GM12878 (cell line): ENCODE measurements around the gene ZER1. TPM values are rescaled to one million over a fixed set of nuclear protein-coding genes. Genes with fewer than 3 reads are reported as not detected.

Experiments used
- ATAC-seq: fragments of 200-7000 bp; cut with Tn5 transposase; 3 replicates; pipeline ENCODE4 v1.9.1; 2020; ENCODE audit warnings: mild to moderate bottlenecking, moderate library complexity
- BruUV-seq: library from RNA; stranded (reverse); fragments of 400-500 nt; replicated peaks from 2 replicates; lab custom pipeline; 2021; lab: Mats Ljungman, UMichigan
- CTCF ChIA-PET: fragments of 300-600 bp; sonication (Branson Sonifier 250); formaldehyde crosslinking; extraction: SDS; loops from one replicate; lab custom pipeline; 2021; ENCODE audit warnings: inconsistent platforms; lab: Yijun Ruan, JAX
- POLR2A ChIA-PET: fragments of 350-600 bp; formaldehyde crosslinking; extraction: SDS; loops from one replicate; lab custom pipeline; 2021; ENCODE audit warnings: inconsistent platforms; lab: Charles Lee
- RAD21 ChIA-PET: fragments of 300-600 bp; sonication (Branson Sonifier 250); formaldehyde crosslinking; loops from one replicate; lab custom pipeline; 2023; ENCODE audit warnings: antibody characterized with exemption; ENCODE audit not compliant: unreplicated experiment; lab: Charles Lee
- SMC1A ChIA-PET: fragments of 300-600 bp; sonication (Branson Sonifier 250); formaldehyde crosslinking; loops from one replicate; lab custom pipeline; 2023; ENCODE audit not compliant: unreplicated experiment, uncharacterized antibody; lab: Charles Lee
- DNase-seq: peaks from one replicate; pipeline ENCODE4 v3.0.0-alpha.2; 2011; ENCODE audit warnings: low read depth, low spot score
- FAIRE-seq: peaks from 3 replicates; lab custom pipeline; 2011; peaks lifted over from hg19 to GRCh38; lab: Jason Lieb, UNC
- H2AFZ ChIP-seq: 2 replicates; pipeline ENCODE4 v1.6.0; 2011; ENCODE audit warnings: low read depth, low read length, control low read depth; ENCODE audit not compliant: control insufficient read depth
- H3K27ac ChIP-seq: 2 replicates; pipeline ENCODE4 v1.5.1; 2011; ENCODE audit warnings: control low read depth; ENCODE audit not compliant: control insufficient read depth, insufficient read depth
- H3K27me3 ChIP-seq, 2 experiments: replicated peaks in 1 of 2; 2 replicates each; pipeline versions ENCODE4 v1.6.0 to v1.6.1; 2011; ENCODE audit warnings: low read length in 1 of 2; ENCODE audit not compliant: control insufficient read depth in 2 of 2, insufficient read depth in 2 of 2
- H3K36me3 ChIP-seq, 2 experiments: 2 replicates each; pipeline ENCODE4 v1.5.1; 2011; ENCODE audit warnings: low read length in 1 of 2; ENCODE audit not compliant: control insufficient read depth in 2 of 2, insufficient read depth in 2 of 2
- H3K4me1 ChIP-seq: 2 replicates; pipeline ENCODE4 v1.6.1; 2011; ENCODE audit warnings: mild to moderate bottlenecking, low read length, moderate library complexity, mixed read lengths; ENCODE audit not compliant: control insufficient read depth, insufficient read depth
- H3K4me2 ChIP-seq: 2 replicates; pipeline ENCODE4 v1.6.0; 2011; ENCODE audit warnings: control low read depth; ENCODE audit not compliant: control insufficient read depth, insufficient read depth
- H3K4me3 ChIP-seq: fragments of 200-600 bp; sonication (generic); 2 replicates; pipeline ENCODE4 v1.5.1; 2016
- H3K79me2 ChIP-seq: 2 replicates; pipeline ENCODE4 v1.6.0; 2011; ENCODE audit warnings: low read length; ENCODE audit not compliant: control insufficient read depth, insufficient read depth
- H3K9ac ChIP-seq: 2 replicates; pipeline ENCODE4 v1.8.0; 2011; ENCODE audit warnings: low read length, control low read depth, mixed read lengths; ENCODE audit not compliant: control insufficient read depth, insufficient read depth
- H3K9me3 ChIP-seq: replicated peaks from 3 replicates; pipeline ENCODE4 v1.5.1; 2011; ENCODE audit warnings: mild to moderate bottlenecking, low read length; ENCODE audit not compliant: control insufficient read depth, insufficient read depth
- H4K20me1 ChIP-seq: 2 replicates; pipeline ENCODE4 v1.6.0; 2011; ENCODE audit not compliant: control insufficient read depth, insufficient read depth
- BHLHE40 ChIP-seq, 2 experiments: fragments of 450-650 bp in 1 of 2; IDR thresholded peaks; 2 replicates each; pipeline ENCODE4 v1.6.1; 2011 to 2017; ENCODE audit warnings: low read depth in 2 of 2, borderline replicate concordance in 1 of 2, improper control_type of control experiment in 1 of 2, low read length in 1 of 2, mild to moderate bottlenecking in 1 of 2
- BMI1 ChIP-seq: fragments of 450-650 bp; IDR thresholded peaks from 2 replicates; pipeline ENCODE4 v1.6.1; 2016; ENCODE audit warnings: mild to moderate bottlenecking, moderate library complexity, borderline replicate concordance
- CBX3 ChIP-seq: fragments of 200-600 bp; sonication (generic); IDR thresholded peaks from 2 replicates; pipeline ENCODE4 v1.6.1; 2016; ENCODE audit warnings: low read depth, borderline replicate concordance
- HCFC1 ChIP-seq: fragments of 150-350 bp; IDR thresholded peaks from 2 replicates; pipeline ENCODE4 v1.6.1; 2014; ENCODE audit warnings: low read length
- HDGF ChIP-seq: fragments of 450-650 bp; IDR thresholded peaks from 2 replicates; pipeline ENCODE4 v1.6.1; 2016; ENCODE audit warnings: antibody characterized with exemption
- IKZF2 ChIP-seq, 2 experiments: fragments of 450-650 bp; IDR thresholded peaks; 2 replicates each; pipeline ENCODE4 v1.6.1; 2017; ENCODE audit warnings: mild to moderate bottlenecking in 2 of 2, moderate library complexity in 2 of 2
- MTA2 ChIP-seq: fragments of 450-650 bp; IDR thresholded peaks from 2 replicates; pipeline ENCODE4 v1.6.1; 2016; ENCODE audit warnings: low read depth, mild to moderate bottlenecking, moderate library complexity
- NFXL1 ChIP-seq: fragments of 450-650 bp; IDR thresholded peaks from 2 replicates; pipeline ENCODE4 v1.6.1; 2017; ENCODE audit warnings: antibody characterized with exemption, mild to moderate bottlenecking, borderline replicate concordance
- NFYB ChIP-seq: IDR thresholded peaks from 2 replicates; pipeline ENCODE4 v1.6.1; 2011; ENCODE audit warnings: low read depth, mild to moderate bottlenecking, low read length, improper control_type of control experiment, moderate library complexity; ENCODE audit not compliant: insufficient read depth
- PRDM15 ChIP-seq: fragments of 450-650 bp; formaldehyde crosslinking; IDR thresholded peaks from 2 replicates; pipeline ENCODE4 v1.4.0; 2020; ENCODE audit warnings: mild to moderate bottlenecking, moderate library complexity
- SREBF1 ChIP-seq: IDR thresholded peaks from 2 replicates; pipeline ENCODE4 v1.6.1; 2012; ENCODE audit warnings: mild to moderate bottlenecking, low read length
- WRNIP1 ChIP-seq: IDR thresholded peaks from 2 replicates; pipeline ENCODE4 v1.6.1; 2011; ENCODE audit warnings: low read depth, low read length, improper control_type of control experiment, borderline replicate concordance
- YBX1 ChIP-seq: fragments of 450-650 bp; IDR thresholded peaks from 2 replicates; pipeline ENCODE4 v1.6.1; 2016; ENCODE audit warnings: antibody characterized with exemption
- WGBS: methylation state at CpG from one replicate; pipeline ENCODE4 v1.1.6; 2016; ENCODE audit warnings: low lambda C conversion rate; ENCODE audit not compliant: insufficient replicate concordance, insufficient coverage; ENCODE audit errors: missing lambda C conversion rate; 5-methylcytosine and 5-hydroxymethylcytosine counted together
- in situ Hi-C: fragments of 300-500 bp; cut with MboI; formaldehyde crosslinking; loops from 9 replicates; pipeline ENCODE4 v1.14.3; 2018; ENCODE audit warnings: mixed read lengths
- intact Hi-C: fragments of 100-400 bp; cut with micrococcal nuclease; formaldehyde crosslinking; loops from one replicate; pipeline ENCODE4 v1.14.2; 2022; ENCODE audit not compliant: unreplicated experiment
- polyA plus RNA-seq, 11 experiments: library from polyadenylated mRNA; depleted of rRNA in 4 of 11; unstranded in 6 of 11; stranded (reverse) in 5 of 11; fragments of >200 nt; fragmentation: Nextera tagmentation in 4 of 11; fragmentation: Illumina TruSeq in 1 of 11; extraction: Ambion mirVana in 4 of 11; extraction: Trizol in 1 of 11; gene quantifications; 1 replicate in 1 of 11; 2 replicates in 10 of 11; pipeline versions ENCODE4 v1.2.1 to v1.2.3, GENCODE V29; 2011 to 2016; ENCODE audit warnings: inconsistent platforms in 2 of 11, missing spikeins in 2 of 11, low read depth in 1 of 11
- total RNA-seq, 4 experiments: library from RNA; depleted of rRNA in 3 of 4; stranded (reverse); fragments of >200 nt in 3 of 4; fragmentation: Illumina TruSeq in 1 of 4; extraction: Trizol in 1 of 4; gene quantifications; 2 replicates each; pipeline versions ENCODE4 v1.2.1 to v1.2.3, GENCODE V29; 2013 to 2021
- TF ChIP-seq, protein P1 (sequence below): fragments of 450-650 bp; IDR thresholded peaks from 2 replicates; pipeline ENCODE4 v1.6.1; 2017; ENCODE audit warnings: mild to moderate bottlenecking

The ZER1 gene
- total and polyA plus RNA-seq, 10 of the 15 experiments (the other 5 are each of a cell fraction or from before 2014, with no cell fraction given): 0.32 to 16.9 (median 7.9) TPM

DNA sequence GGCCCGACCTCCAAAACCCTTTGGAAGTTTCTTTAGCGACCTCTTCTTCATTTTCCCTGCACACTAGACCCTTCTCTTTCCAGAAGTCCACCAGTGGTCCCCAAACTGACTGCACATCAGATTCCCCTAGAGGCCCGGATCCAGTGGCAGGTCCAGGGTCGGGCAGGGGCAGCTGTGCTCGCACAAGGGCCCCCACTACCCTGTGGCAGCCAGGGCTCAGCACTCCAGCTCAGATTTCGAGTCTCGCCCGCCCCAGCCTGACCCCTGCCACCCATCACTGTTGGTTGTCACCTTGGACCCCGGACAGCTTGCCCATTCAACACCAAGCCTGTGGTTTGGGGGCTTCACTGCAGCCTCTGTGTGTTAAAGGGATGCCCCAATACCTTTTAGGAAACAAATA, 40.0 kb downstream of the ZER1 start:
- in situ Hi-C loops: no loop called here
- H3K36me3 ChIP-seq: no peaks in the 10 kb centered on the region; a peak in 3 of 4 replicates
- H3K9ac ChIP-seq: no peak overlapping the region
- H3K4me1 ChIP-seq: no peaks in the 10 kb centered on the region; the same call in 1 of the 2 replicates
- H2AFZ ChIP-seq: no peak overlapping the region
- no TSS peak for BruUV-seq
- DNase-seq: no peak
- no peak overlapping the region for H3K4me2 ChIP-seq
- ChIA-PET SMC1A (no interaction called here), RAD21 (no interaction called here), CTCF (no interaction called here), POLR2A (interaction anchor here (0.6 kb wide), 1 partner anchor 87 kb away, joined by 3 read pairs; no protein-coding TSS in a partner anchor)
- TF ChIP-seq PRDM15: no peak
- TF ChIP-seq BHLHE40 (IDR thresholded peaks at IDR 0.05; ENCODE audit: borderline replicate concordance in 1 of 2, low read depth in 2 of 2, low read length in 1 of 2): no peak
- no peak for TF ChIP-seq CBX3
- no peak for TF ChIP-seq WRNIP1
- no peak for TF ChIP-seq SREBF1
- no peak for TF ChIP-seq NFYB
- TF ChIP-seq NFXL1: no peak
- no peak for TF ChIP-seq YBX1
- TF ChIP-seq BMI1: no peak
- no peak for TF ChIP-seq MTA2
- no peak for TF ChIP-seq IKZF2 (IDR thresholded peaks at IDR 0.05)
- TF ChIP-seq HCFC1: no peak
- TF ChIP-seq HDGF: no peak
- TF ChIP-seq, protein P1, sequence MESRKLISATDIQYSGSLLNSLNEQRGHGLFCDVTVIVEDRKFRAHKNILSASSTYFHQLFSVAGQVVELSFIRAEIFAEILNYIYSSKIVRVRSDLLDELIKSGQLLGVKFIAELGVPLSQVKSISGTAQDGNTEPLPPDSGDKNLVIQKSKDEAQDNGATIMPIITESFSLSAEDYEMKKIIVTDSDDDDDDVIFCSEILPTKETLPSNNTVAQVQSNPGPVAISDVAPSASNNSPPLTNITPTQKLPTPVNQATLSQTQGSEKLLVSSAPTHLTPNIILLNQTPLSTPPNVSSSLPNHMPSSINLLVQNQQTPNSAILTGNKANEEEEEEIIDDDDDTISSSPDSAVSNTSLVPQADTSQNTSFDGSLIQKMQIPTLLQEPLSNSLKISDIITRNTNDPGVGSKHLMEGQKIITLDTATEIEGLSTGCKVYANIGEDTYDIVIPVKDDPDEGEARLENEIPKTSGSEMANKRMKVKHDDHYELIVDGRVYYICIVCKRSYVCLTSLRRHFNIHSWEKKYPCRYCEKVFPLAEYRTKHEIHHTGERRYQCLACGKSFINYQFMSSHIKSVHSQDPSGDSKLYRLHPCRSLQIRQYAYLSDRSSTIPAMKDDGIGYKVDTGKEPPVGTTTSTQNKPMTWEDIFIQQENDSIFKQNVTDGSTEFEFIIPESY: no peak
- no peak overlapping the region for H3K4me3 ChIP-seq
- FAIRE-seq: no peak
- H3K27me3 ChIP-seq: no peaks in the 10 kb centered on the region
- no peaks in the 10 kb centered on the region; the same call in 1 of the 2 replicates for H3K79me2 ChIP-seq
- H3K9me3 ChIP-seq: no peaks in the 10 kb centered on the region
- no peaks in the 10 kb centered on the region for H4K20me1 ChIP-seq
- no peak for ATAC-seq
- WGBS: 68% methylated on average over 9 of the region's 9 CpGs
- no peak overlapping the region for H3K27ac ChIP-seq
- intact Hi-C loops: no loop called here
